PC-3 (cell line): ENCODE data around the gene PAPSS1.

Experiments used
- CTCF ChIP-seq: fragments of 300-600 bp; sonication (generic); conservative IDR thresholded peaks from 2 replicates; pipeline ENCODE4 v1.5.1; 2017; ENCODE audit warnings: antibody characterized with exemption, low read depth, mild to moderate bottlenecking, low read length
- EZH2 ChIP-seq: fragments of 300-600 bp; sonication (generic); IDR thresholded peaks from one replicate; pipeline ENCODE4 v1.6.1; 2017; ENCODE audit warnings: antibody characterized with exemption, mild to moderate bottlenecking, low read length; ENCODE audit not compliant: unreplicated experiment

GRCh38 chr4:107618656-107619055 lies 101.4 kb downstream of the PAPSS1 start:
- TF ChIP-seq CTCF (no peak), EZH2 (no peak)
